Parathyroid adenoma (tissue), 2 donors: Measurements from ENCODE around the gene PCDHGA9.
"Not testable (repeated sequence)": the region's sequence is repeated elsewhere in the genome, so short reads cannot be mapped to it uniquely, and the experiment has no call there.

Source experiments
- H2AFZ ChIP-seq: fragments of 300-600 bp; sonication (generic); one replicate; pipeline ENCODE4 v1.7.0; 2017; ENCODE audit warnings: antibody characterized with exemption, mild to moderate bottlenecking
- H3K27ac ChIP-seq: fragments of 300-600 bp; sonication (generic); one replicate; pipeline ENCODE4 v1.7.0; 2017
- H3K27me3 ChIP-seq: fragments of 300-600 bp; sonication (generic); one replicate; pipeline ENCODE4 v1.7.0; 2017; ENCODE audit warnings: low read length; ENCODE audit not compliant: control insufficient read depth, insufficient read depth
- H3K36me3 ChIP-seq: fragments of 300-600 bp; sonication (generic); one replicate; pipeline ENCODE4 v1.7.0; 2017; ENCODE audit warnings: low read length; ENCODE audit not compliant: control insufficient read depth, insufficient read depth
- H3K4me1 ChIP-seq: fragments of 300-600 bp; sonication (generic); one replicate; pipeline ENCODE4 v1.7.0; 2017; ENCODE audit warnings: control low read depth
- H3K4me2 ChIP-seq: fragments of 300-600 bp; sonication (generic); one replicate; pipeline ENCODE4 v1.7.0; 2017; ENCODE audit warnings: low read length
- H3K4me3 ChIP-seq: fragments of 300-600 bp; sonication (generic); one replicate; pipeline ENCODE4 v1.7.0; 2017; ENCODE audit warnings: low read depth, low read length
- H3K79me2 ChIP-seq: fragments of 300-600 bp; sonication (generic); one replicate; pipeline ENCODE4 v1.7.0; 2017; ENCODE audit warnings: control low read depth
- H3K9ac ChIP-seq: fragments of 300-600 bp; sonication (generic); one replicate; pipeline ENCODE4 v1.7.0; 2017; ENCODE audit warnings: mild to moderate bottlenecking
- H3K9me3 ChIP-seq: fragments of 300-600 bp; sonication (generic); one replicate; pipeline ENCODE4 v1.7.0; 2017; ENCODE audit warnings: low read length; ENCODE audit not compliant: control insufficient read depth
- CTCF ChIP-seq: fragments of 300-600 bp; sonication (generic); IDR thresholded peaks from one replicate; pipeline ENCODE4 v1.7.0; 2017; ENCODE audit warnings: antibody characterized with exemption, mild to moderate bottlenecking
- donor health status: primary hyperparathyroidism.

The PCDHGA9 gene

GRCh38 chr5:141417494-141418172 is 15.1 kb downstream of the PCDHGA9 start, which contains the start of gene PCDHGB7:
TSS of gene PCDHGB7 (plus strand) at chr5:141417677. CDS start at chr5:141417860, 183 bp downstream.
- peak within 1 kb of the TSS; percentile 49 for H3K4me3 ChIP-seq
- H3K27ac ChIP-seq = peak within 1 kb of the TSS; percentile 63
- H3K4me2 ChIP-seq = peak within 1 kb of the TSS; percentile 44
- H3K27me3 ChIP-seq, H3K4me1 ChIP-seq, H3K9ac ChIP-seq, H3K79me2 ChIP-seq: not testable (repeated sequence)
- peak within 1 kb of the TSS; percentile 57 for H2AFZ ChIP-seq
- TF ChIP-seq CTCF = peak; percentile 60
- H3K9me3 ChIP-seq = peaks cover 11% of the 10 kb centered on the region
- H3K36me3 ChIP-seq = peaks cover 18% of the 10 kb centered on the region

- Histone ChIP-seq H3K79me2 (no peaks in the 10 kb centered on the region), H2AFZ (no peak overlapping the region), H3K27ac (no peak overlapping the region), H3K4me2 (no peak overlapping the region), H3K27me3 (no peaks in the 10 kb centered on the region), H3K4me1 (no peaks in the 10 kb centered on the region), H3K36me3 (peaks cover 13% of the 10 kb centered on the region), H3K9me3 (peaks cover 11% of the 10 kb centered on the region), H3K4me3 (no peak overlapping the region), H3K9ac (no peak overlapping the region)
- no peak for TF ChIP-seq CTCF
These were observed 16.7 kb downstream of the PCDHGA9 start for GRCh38 chr5:141419074-141419880.

GRCh38 chr5:141420855-141421488 is 18.4 kb downstream of the PCDHGA9 start, which contains the start of gene PCDHGA11:
TSS of gene PCDHGA11 (plus strand) at chr5:141421051. CDS start at chr5:141421228, 177 bp downstream.
- H3K4me3 ChIP-seq = no peak within 1 kb of the TSS
- H3K9me3 ChIP-seq = peaks cover 16% of the 10 kb centered on the region
- H3K4me2 ChIP-seq = no peak within 1 kb of the TSS
- TF ChIP-seq CTCF = no peak
- no peaks in the 10 kb centered on the region for H3K4me1 ChIP-seq
- H3K36me3 ChIP-seq = peaks cover 20% of the 10 kb centered on the region
- no peak within 1 kb of the TSS for H2AFZ ChIP-seq
- no peaks in the 10 kb centered on the region for H3K27me3 ChIP-seq
- no peaks in the 10 kb centered on the region for H3K79me2 ChIP-seq
- H3K9ac ChIP-seq = no peak within 1 kb of the TSS
- no peak within 1 kb of the TSS for H3K27ac ChIP-seq

GRCh38 chr5:141421489-141421855 is 18.9 kb downstream of the PCDHGA9 start:
- no peak overlapping the region for H3K4me2 ChIP-seq
- no peak overlapping the region for H3K4me3 ChIP-seq
- H3K36me3 ChIP-seq = peaks cover 20% of the 10 kb centered on the region
- H3K79me2 ChIP-seq = no peaks in the 10 kb centered on the region
- peaks cover 20% of the 10 kb centered on the region for H3K9me3 ChIP-seq
- no peak overlapping the region for H3K27ac ChIP-seq
- no peaks in the 10 kb centered on the region for H3K27me3 ChIP-seq
- H3K9ac ChIP-seq = no peak overlapping the region
- H2AFZ ChIP-seq = no peak overlapping the region
- TF ChIP-seq CTCF = no peak
- no peaks in the 10 kb centered on the region for H3K4me1 ChIP-seq
